ENCODE results near the gene FGD5. TPM values are rescaled to one million over a fixed set of nuclear protein-coding genes. Genes with fewer than 3 reads are reported as not detected.
A peak's percentile ranks its signal among the peaks of the same experiment; 100 is the strongest.
"Not testable (repeated sequence)": the region's sequence is repeated elsewhere in the genome, so short reads cannot be mapped to it uniquely, and the experiment has no call there.

FGD5 gene
- total RNA-seq, 1 donor from 2014 or later, result 3.2 TPM

DNA sequence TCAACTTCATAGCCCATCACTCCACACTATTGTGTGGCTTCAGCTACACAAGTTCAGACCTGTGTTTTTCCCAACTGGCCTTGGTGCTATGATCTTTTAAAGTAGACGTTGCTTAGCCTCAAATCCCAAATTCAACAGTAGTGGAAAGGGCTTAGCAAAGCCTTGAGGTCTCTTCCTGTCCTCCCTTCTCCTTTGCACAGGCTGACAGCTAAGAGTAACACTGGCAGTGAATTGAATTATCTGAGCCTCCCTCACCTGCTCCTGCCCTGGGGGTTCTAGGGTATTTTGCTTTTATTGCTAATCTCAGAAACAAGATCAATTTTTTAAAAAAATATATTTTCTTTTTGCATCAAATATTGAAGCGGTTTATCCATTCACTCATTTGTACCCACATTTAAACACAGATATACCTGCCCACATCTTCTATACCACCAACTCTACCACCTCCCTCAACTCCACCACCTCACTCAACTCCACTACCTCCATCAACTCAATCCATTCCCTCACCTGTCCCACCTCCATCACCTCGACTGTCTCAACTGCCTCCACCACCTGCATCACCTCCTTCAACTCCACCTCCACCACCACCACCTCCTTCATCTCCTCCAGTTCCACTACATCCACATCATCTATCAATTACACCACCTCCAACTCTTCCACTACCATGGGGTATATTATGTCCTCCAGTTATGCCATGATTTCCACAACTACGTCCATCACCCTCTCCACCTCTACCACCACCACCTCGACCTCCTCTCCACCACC is 10.1 kb upstream of the FGD5 start:
- Mint-ChIP-seq H3K27me3 (ENCODE audit: low read depth) (peaks cover 95% of the 10 kb centered on the region), H3K36me3 (no peaks in the 10 kb centered on the region), H3K4me1 (peaks cover 11% of the 10 kb centered on the region), H3K27ac (no peak overlapping the region), H3K4me3 (no peak overlapping the region), H3K9me3 (no peaks in the 10 kb centered on the region)
- no peak for DNase-seq (ENCODE audit: low spot score in 2 of 2, unreplicated experiment in 2 of 2)
- TF ChIP-seq, protein P1, sequence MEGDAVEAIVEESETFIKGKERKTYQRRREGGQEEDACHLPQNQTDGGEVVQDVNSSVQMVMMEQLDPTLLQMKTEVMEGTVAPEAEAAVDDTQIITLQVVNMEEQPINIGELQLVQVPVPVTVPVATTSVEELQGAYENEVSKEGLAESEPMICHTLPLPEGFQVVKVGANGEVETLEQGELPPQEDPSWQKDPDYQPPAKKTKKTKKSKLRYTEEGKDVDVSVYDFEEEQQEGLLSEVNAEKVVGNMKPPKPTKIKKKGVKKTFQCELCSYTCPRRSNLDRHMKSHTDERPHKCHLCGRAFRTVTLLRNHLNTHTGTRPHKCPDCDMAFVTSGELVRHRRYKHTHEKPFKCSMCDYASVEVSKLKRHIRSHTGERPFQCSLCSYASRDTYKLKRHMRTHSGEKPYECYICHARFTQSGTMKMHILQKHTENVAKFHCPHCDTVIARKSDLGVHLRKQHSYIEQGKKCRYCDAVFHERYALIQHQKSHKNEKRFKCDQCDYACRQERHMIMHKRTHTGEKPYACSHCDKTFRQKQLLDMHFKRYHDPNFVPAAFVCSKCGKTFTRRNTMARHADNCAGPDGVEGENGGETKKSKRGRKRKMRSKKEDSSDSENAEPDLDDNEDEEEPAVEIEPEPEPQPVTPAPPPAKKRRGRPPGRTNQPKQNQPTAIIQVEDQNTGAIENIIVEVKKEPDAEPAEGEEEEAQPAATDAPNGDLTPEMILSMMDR (IDR thresholded peaks at IDR 0.05; ENCODE audit: unreplicated experiment), result no peak

DNA sequence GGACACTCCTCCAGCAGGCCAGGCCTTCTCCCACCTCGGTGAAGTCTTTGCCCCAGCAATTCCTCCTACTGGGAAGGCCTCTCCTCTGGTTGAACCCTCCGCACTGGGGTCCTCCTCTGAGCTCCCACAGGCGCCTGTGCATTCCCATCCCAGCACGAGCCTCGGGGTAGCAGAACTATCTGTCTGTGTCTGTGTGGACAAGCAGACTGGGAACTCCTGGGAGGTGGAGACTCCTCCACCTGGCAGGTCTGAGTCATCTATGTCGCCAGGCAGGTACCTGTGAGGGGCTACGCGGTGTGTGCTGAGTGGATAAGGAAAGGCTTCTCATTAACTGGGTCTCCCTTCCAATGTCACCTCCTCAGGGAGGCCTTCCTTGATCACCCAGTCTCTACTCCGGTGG is 9.2 kb upstream of the FGD5 start:
- not testable (repeated sequence) for H3K9me3 Mint-ChIP-seq; H3K27ac Mint-ChIP-seq; DNase-seq (ENCODE audit: low spot score in 2 of 2, unreplicated experiment in 2 of 2); H3K36me3 Mint-ChIP-seq
- H3K27me3 Mint-ChIP-seq (ENCODE audit: low read depth), result peaks cover 95% of the 10 kb centered on the region
- H3K4me3 Mint-ChIP-seq, result peak overlapping the region; percentile 63
- peaks cover 11% of the 10 kb centered on the region for H3K4me1 Mint-ChIP-seq

DNA sequence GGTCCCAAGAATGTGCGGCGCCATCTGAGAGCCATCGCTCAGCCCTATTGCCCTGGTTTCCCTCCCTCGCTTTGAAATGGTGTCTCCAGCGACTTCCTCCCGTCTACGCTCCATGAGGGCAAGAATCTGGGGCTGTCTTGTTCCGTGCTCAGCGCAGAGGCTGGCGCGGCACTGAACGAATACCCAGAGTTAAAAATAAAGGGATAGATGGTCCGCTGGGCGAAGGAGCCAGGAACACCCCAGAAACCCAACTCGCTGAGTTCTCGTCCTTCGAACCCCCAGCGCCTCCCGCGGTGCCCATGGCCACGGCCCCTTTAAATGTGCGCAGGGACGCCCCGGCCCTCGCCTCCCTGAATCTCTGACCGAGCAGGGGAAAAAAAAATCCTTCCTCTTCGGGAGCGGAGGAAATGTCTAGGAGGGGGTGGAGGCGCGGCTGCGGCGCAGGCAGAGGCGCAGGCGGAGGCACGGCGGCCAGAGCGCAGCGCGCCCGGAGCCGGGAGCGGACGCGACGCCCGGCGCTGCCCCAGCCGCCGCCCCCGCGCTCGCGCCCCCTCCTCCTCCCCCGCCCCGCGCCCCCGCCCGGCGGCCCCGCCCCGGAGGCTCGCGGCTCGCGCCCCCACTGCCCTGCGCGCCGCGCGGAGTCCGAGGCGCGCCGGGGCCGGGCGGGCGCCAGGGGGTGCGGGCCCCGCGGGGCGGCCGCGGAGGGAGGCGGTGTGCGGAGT is 8.5 kb upstream of the FGD5 start:
- no peak for DNase-seq (ENCODE audit: low spot score in 2 of 2, unreplicated experiment in 2 of 2)

DNA sequence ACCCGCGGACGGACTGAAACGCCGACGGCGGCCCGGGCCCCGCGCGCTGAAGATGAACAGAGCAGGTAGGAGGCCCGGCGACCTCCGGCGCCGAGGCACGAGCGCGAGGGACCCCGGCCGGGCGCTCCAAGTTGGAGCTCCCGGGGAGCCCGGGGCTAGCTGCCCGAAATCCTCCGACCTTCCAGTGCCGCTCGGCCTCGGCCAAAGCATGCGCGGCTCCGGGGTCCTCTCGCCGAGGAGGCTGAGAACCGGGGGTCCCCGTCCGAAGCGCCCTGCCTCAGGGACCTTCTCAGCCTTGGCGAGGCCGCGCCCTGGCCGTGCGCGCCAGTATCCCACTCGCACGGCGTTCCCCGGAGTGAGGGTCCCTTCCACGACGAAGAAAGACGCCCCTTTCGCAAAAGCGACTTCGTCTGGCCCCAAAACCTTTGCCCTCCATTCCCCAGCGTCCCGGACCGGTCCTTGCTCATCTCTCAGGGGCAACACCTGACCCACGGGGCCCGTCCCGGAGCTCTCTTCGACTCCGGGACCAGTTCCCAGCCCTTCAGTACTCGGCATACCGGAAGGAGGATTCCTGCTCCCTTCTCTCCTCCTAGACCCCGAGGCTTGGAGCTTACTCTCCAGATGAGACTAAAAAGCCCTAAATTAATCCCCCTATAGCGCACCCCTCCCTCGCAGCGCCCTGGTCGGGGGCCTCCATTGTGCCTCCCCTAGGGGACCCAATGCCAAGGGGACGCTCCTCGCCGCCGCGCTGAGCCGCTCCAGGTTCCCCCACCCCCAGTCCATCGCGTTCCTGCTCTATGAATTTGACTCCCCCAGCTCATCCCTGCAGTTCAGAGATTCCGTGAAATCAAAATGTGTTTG is 7.7 kb upstream of the FGD5 start:
- TF ChIP-seq, protein P1 (IDR thresholded peaks at IDR 0.05; ENCODE audit: unreplicated experiment), result no peak
- no peaks in the 10 kb centered on the region for H3K36me3 Mint-ChIP-seq
- peaks cover 95% of the 10 kb centered on the region for H3K27me3 Mint-ChIP-seq (ENCODE audit: low read depth)
- H3K4me1 Mint-ChIP-seq, result peaks cover 11% of the 10 kb centered on the region
- H3K9me3 Mint-ChIP-seq, result no peaks in the 10 kb centered on the region
- H3K4me3 Mint-ChIP-seq, result peak overlapping the region; percentile 83
- DNase-seq (ENCODE audit: low spot score in 2 of 2, unreplicated experiment in 2 of 2), result peak in 1 of 2 experiments; percentile 46
- peak overlapping the region; percentile 45 for H3K27ac Mint-ChIP-seq

More for the DNA sequence above, 8.5 kb upstream of the FGD5 start:
- Mint-ChIP-seq H3K4me1 (peaks cover 11% of the 10 kb centered on the region), H3K36me3 (no peaks in the 10 kb centered on the region), H3K27me3 (ENCODE audit: low read depth) (peaks cover 95% of the 10 kb centered on the region), H3K27ac (no peak overlapping the region), H3K4me3 (peak overlapping the region; percentile 63), H3K9me3 (no peaks in the 10 kb centered on the region)
- TF ChIP-seq, protein P1 (IDR thresholded peaks at IDR 0.05; ENCODE audit: unreplicated experiment), result no peak

DNA sequence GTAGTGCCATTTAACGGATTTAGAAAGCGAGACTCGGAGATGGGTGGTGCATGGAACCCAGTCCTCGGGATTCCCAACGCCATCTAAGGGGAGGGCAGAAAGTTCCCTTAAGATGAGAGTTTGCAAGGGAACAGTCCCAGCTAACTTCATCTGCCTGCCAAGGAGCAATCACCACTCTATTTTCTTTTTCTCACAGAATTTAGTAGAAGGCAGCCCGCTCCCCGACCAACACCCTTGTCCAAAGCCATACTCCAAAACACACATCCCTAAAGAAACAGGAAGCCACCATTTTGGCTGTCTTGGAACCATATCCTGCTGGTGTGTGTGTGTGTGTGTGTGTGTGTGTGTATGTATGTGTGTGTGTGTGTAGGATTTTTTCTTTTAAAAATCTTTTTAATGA is 7.1 kb upstream of the FGD5 start:
- H3K9me3 Mint-ChIP-seq, result no peaks in the 10 kb centered on the region
- no peak for DNase-seq (ENCODE audit: low spot score in 2 of 2, unreplicated experiment in 2 of 2)
- peaks cover 11% of the 10 kb centered on the region for H3K4me1 Mint-ChIP-seq
- H3K27me3 Mint-ChIP-seq (ENCODE audit: low read depth), result peaks cover 90% of the 10 kb centered on the region
- TF ChIP-seq, protein P1 (IDR thresholded peaks at IDR 0.05; ENCODE audit: unreplicated experiment), result no peak
- no peak overlapping the region for H3K27ac Mint-ChIP-seq
- H3K36me3 Mint-ChIP-seq, result no peaks in the 10 kb centered on the region
- peak overlapping the region; percentile 83 for H3K4me3 Mint-ChIP-seq
